ENCODE data around the gene SIPA1L3. TPM values are rescaled to one million over a fixed set of nuclear protein-coding genes. Genes with fewer than 3 reads are reported as not detected.
A peak's percentile ranks its signal among the peaks of the same experiment; 100 is the strongest.
"Not testable (repeated sequence)": the region's sequence is repeated elsewhere in the genome, so short reads cannot be mapped to it uniquely, and the experiment has no call there.

Gene SIPA1L3
- total RNA-seq, 3 donors from 2014 or later: 13.8 to 15.9 (median 15.7) TPM

DNA sequence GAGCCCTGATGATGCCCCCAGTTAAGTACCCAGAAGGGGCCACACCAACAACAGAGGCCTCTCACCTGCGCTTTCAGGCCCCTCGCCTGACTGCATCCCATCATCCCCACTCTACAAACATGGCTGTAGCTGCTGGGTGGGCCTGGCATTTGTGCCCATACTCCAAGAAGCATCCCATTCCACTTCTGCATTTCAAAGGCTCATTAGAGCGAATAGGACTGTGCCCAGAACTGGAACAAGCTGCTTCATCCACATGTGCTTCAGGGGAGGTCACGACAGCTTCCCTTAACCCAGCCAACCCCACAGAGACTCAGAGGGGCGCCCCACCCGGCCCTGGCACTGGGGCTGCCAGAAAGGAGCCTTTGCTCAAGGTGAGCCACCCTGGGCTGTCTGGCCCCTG is 156.9 kb downstream of the SIPA1L3 start:
- DNase-seq (no peak), ATAC-seq (no peak)
- Mint-ChIP-seq H3K4me3 (no peak overlapping the region), H3K36me3 (ENCODE audit: insufficient read depth) (no peaks in the 10 kb centered on the region), H3K4me1 (ENCODE audit: low read depth) (peaks cover 7% of the 10 kb centered on the region), H3K9me3 (no peaks in the 10 kb centered on the region), H3K27me3 (ENCODE audit: low read depth) (no peaks in the 10 kb centered on the region)

DNA sequence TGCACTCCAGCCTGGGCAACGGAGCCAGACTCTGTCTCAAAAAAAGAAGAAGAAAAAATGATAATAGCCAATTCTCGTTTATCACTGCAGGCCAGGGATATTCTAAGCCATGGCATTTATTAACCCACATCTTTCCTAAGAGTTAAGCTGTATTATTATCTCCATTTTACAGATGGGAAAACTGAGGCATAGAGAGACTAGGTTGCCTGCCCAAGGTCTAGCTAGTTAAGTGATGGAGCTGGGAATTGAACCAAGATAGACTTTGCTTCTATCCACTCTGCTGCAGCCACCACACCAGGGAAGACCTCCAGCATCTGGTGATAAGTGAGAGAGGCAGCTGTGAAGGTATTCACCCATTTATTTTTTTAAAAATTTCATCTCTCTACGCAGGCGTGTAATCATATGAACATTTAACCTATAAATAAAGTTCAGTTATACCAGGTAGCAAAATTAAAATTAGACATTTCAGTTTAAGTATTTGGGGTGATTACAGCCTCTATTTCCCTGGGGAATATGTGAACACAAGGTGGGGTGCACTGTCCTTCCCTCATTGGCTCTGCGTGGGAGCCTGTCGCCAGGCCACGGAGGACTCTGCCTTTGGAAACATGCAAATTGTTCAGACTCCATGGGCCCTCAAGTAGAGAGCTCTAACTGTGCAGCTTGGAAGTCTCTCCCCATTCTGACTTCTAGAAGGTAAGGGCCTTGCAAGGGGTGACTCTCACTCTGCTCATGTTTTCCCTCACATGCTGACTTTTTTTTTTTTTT is 157.8 kb downstream of the SIPA1L3 start:
- no peak for DNase-seq
- H3K36me3 Mint-ChIP-seq (ENCODE audit: insufficient read depth): no peaks in the 10 kb centered on the region
- ATAC-seq: no peak

DNA sequence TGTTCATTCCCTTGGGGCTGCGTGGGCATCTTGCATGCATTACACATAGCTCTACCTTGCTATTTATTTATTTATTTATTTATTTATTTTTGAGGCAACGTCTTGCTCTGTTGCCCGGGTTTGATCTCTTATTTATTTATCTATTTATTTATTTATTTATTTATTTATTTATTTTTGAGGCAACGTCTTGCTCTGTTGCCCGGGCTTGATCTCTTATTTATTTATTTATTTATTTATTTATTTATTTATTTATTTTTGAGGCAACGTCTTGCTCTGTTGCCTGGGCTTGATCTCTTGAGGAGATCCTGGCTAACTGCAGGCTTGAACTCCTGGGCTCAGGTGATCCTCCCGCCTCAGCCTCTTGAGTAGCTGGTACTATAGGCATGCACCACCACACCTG is 158.8 kb downstream of the SIPA1L3 start:
- ATAC-seq; H3K27me3 Mint-ChIP-seq (ENCODE audit: low read depth); H3K9me3 Mint-ChIP-seq: not testable (repeated sequence)

More for the DNA sequence above, 157.8 kb downstream of the SIPA1L3 start:
- peaks cover 5% of the 10 kb centered on the region for H3K4me1 Mint-ChIP-seq (ENCODE audit: low read depth)
- no peaks in the 10 kb centered on the region for H3K27me3 Mint-ChIP-seq (ENCODE audit: low read depth)
- H3K9me3 Mint-ChIP-seq: no peaks in the 10 kb centered on the region
- H3K4me3 Mint-ChIP-seq: no peak overlapping the region

DNA sequence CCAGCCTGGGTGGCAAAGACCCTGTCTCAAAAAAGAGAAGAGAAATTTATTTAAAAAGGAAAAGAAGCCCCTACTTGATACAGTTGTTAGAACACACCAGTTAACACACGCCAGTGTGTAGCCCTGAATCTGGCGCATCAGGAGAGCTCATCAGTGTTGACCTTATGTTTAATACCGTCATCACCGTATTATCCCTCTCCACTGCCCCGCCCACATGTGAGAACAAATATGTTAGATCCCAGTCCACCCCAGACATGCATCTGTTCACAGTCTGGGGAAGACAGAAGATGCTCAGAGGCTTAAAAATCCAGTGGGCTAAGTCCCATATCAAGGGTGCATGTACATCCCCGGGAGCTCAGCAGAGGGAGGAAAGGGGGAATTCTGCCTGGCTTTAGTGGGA is 161.8 kb downstream of the SIPA1L3 start:
- Mint-ChIP-seq H3K36me3 (ENCODE audit: insufficient read depth) (peaks cover 5% of the 10 kb centered on the region), H3K4me3 (no peak overlapping the region), H3K9me3 (no peaks in the 10 kb centered on the region), H3K27me3 (ENCODE audit: low read depth) (no peaks in the 10 kb centered on the region), H3K4me1 (ENCODE audit: low read depth) (no peaks in the 10 kb centered on the region)
- ATAC-seq (no peak), DNase-seq (no peak)

More for the DNA sequence above, 158.8 kb downstream of the SIPA1L3 start:
- H3K4me3 Mint-ChIP-seq; H3K4me1 Mint-ChIP-seq (ENCODE audit: low read depth); H3K36me3 Mint-ChIP-seq (ENCODE audit: insufficient read depth); DNase-seq: not testable (repeated sequence)

DNA sequence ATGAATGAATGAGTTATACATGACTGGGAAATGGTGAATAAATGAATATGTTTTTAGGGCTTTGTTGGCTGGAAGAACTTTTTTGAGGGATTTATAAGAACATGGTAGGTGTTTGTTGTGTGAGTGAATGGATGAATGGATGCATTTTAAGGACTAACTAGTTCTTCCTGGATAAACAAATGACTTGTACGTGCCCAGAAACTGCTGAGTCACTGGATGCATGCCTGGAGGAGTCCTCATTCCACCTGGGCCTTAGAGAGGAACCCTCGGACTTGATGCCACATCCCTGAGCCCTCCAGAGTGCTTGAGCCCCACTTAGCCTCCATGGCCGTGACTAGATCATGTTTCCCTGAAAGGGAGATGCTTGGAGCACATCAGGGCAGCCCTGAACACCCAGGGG is 163.6 kb downstream of the SIPA1L3 start:
- no peak overlapping the region for H3K4me3 Mint-ChIP-seq
- ATAC-seq (no peak), DNase-seq (no peak)
- H3K27me3 Mint-ChIP-seq (ENCODE audit: low read depth): no peaks in the 10 kb centered on the region
- no peaks in the 10 kb centered on the region for H3K9me3 Mint-ChIP-seq
- H3K4me1 Mint-ChIP-seq (ENCODE audit: low read depth): no peaks in the 10 kb centered on the region
- peaks cover 5% of the 10 kb centered on the region for H3K36me3 Mint-ChIP-seq (ENCODE audit: insufficient read depth)

DNA sequence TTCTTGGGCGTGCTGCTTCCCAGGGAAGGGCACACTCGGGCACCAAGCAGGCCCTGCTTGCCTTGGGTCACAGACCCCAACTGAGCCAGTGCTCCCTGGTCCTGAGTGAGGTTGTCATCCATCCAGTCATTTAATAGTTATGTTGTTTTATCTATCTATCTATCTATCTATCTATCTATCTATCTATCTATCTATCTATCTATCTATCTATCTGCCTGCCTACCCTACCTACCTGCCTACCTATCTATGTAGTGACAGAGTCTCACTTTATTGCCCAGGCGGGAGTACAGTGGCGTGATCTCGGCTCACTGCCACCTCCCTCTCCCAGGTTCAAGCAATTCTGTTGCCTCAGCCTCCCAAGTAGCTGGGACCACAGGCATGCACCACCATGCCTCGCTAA is 164.0 kb downstream of the SIPA1L3 start:
- H3K4me1 Mint-ChIP-seq (ENCODE audit: low read depth); H3K27me3 Mint-ChIP-seq (ENCODE audit: low read depth); DNase-seq; H3K9me3 Mint-ChIP-seq; ATAC-seq; H3K36me3 Mint-ChIP-seq (ENCODE audit: insufficient read depth); H3K4me3 Mint-ChIP-seq: not testable (repeated sequence)

DNA sequence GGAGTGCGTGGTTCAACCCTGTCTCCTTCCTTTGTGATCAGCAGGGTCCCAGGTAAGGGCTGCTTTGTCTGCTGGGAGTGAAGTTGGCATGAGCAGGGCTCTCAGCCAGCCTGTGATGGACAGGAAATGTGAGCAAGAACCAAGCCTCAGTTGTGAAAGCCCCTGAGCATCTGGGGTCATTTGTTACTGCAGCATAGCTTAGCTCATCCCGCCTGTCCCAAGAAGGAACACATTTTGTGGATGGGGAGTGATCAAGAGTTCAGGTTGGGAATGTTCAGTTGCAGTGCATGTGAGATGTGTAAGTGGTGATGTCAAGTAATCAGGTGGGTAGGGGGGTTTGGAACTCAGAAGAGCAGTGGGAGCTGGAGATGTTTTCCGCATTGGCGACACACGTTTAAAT is 164.6 kb downstream of the SIPA1L3 start:
- peaks cover 5% of the 10 kb centered on the region for H3K36me3 Mint-ChIP-seq (ENCODE audit: insufficient read depth)
- no peaks in the 10 kb centered on the region for H3K27me3 Mint-ChIP-seq (ENCODE audit: low read depth)
- DNase-seq (no peak), ATAC-seq (no peak)
- H3K4me3 Mint-ChIP-seq: no peak overlapping the region
- no peaks in the 10 kb centered on the region for H3K4me1 Mint-ChIP-seq (ENCODE audit: low read depth)
- H3K9me3 Mint-ChIP-seq: peaks cover 3% of the 10 kb centered on the region

DNA sequence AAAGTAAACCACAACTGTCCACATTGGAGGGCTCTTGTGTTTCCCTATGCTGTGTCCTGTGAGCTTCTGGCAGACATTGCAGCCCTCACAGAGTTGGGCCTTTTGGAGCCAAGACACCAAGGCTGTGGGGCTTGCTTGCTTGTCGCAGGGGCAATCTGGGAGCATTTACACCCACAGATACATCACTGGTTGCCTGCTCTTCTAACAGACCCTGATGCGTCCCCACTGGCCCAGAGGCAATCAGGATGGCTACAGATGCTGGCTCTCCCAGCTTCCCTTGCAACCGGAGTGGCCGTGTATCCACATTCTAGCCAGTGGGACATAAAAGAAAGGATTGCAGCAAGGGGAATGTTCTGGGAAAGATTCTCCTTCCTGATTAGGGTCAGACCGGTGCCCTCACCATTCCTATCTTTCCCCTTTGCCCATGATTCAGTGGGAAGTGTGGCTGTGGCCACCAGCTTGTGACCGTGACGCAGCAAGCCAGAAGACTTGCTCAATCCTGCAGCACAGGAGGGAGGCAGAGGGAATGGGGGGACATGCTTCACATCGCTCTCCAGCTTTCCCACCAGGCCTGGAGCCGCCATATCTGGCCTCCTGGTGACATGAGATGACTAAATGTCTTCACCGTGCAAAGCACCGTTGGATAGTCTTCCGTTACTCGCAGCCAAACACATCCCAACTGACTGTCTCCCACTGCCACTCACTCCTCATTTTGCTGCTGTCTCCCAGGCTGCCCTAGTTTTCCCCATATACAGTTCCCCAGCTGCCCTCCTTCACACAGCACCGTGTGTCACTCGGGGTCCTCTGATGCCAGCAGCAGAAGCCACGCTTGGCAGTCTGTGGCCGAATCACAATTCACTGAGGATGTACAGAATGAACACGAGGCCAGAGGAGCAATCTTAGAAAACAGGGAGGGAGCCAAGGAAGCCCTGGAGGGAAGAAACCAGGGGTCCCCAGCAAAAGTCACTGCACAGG is 166.1 kb downstream of the SIPA1L3 start:
- ATAC-seq (no peak), DNase-seq (no peak)
- no peak overlapping the region for H3K4me3 Mint-ChIP-seq
- no peaks in the 10 kb centered on the region for H3K27me3 Mint-ChIP-seq (ENCODE audit: low read depth)
- peaks cover 5% of the 10 kb centered on the region for H3K36me3 Mint-ChIP-seq (ENCODE audit: insufficient read depth)
- H3K4me1 Mint-ChIP-seq (ENCODE audit: low read depth): no peaks in the 10 kb centered on the region
- H3K9me3 Mint-ChIP-seq: peaks cover 3% of the 10 kb centered on the region

DNA sequence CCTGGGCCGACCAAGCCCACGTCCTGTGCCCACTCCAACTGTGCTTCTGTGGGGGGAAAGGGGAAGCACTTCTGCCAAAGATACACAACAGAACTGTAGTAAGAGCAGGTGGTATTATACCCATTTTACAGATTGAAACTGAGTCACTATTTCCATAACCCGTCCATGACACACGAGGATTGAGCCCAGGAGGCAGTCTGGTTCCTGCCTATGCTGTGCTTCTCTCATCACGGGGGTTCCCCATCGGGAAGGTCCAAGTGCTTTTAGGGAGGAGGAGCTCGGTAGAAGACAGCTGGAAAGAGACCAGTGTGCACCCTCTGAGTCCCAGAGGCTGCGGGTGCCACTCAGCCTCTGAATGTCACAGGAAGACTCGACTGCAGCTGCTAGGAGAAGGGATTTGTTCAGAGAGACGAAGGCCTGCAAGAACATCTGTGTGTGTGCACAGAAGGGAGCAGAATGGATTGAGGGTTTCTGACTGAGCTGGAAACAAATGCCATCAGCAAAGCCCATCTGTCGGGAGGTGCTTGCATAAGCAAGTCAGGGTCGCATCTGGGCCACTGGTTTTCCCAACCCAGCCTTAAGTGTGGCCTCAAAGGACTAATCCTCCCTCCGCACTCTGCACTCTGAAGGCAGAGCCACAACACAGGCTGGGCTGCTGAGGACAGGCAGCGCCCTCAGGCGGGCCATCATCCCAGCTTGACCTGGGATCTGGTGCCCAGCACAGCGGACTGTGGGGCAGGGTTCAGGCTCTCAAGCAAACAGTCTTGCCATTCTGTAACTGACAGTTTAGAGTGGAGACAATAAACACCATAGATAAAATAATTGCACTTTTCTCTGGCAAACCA is 167.1 kb downstream of the SIPA1L3 start:
- ATAC-seq (no peak), DNase-seq (no peak)
- Mint-ChIP-seq H3K9me3 (peaks cover 3% of the 10 kb centered on the region), H3K4me1 (ENCODE audit: low read depth) (no peaks in the 10 kb centered on the region), H3K27me3 (ENCODE audit: low read depth) (no peaks in the 10 kb centered on the region), H3K4me3 (no peak overlapping the region), H3K36me3 (ENCODE audit: insufficient read depth) (peaks cover 5% of the 10 kb centered on the region)

DNA sequence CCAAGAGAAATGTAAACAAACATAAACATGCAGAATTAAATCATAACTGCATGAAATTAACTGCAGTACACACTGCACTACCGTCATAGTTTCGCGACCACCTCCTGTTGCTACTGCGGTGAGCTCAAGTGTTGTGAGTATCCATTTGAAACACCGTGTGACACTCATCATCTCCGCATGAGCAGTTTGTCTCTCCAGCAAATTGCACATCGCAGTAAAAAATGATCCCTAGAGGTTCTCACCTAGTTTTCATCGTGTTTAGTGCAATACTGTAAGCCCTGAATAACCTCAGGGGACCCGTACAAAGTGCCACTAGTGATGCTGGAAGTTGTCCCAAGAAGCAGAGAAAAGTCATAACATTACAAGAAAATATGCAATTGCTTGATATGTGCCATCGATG is 169.3 kb downstream of the SIPA1L3 start:
- Mint-ChIP-seq H3K4me1 (ENCODE audit: low read depth) (peaks cover 16% of the 10 kb centered on the region), H3K36me3 (ENCODE audit: insufficient read depth) (peaks cover 3% of the 10 kb centered on the region), H3K9me3 (peaks cover 3% of the 10 kb centered on the region), H3K27me3 (ENCODE audit: low read depth) (no peaks in the 10 kb centered on the region), H3K4me3 (no peak overlapping the region)
- no peak for DNase-seq
- no peak for ATAC-seq

DNA sequence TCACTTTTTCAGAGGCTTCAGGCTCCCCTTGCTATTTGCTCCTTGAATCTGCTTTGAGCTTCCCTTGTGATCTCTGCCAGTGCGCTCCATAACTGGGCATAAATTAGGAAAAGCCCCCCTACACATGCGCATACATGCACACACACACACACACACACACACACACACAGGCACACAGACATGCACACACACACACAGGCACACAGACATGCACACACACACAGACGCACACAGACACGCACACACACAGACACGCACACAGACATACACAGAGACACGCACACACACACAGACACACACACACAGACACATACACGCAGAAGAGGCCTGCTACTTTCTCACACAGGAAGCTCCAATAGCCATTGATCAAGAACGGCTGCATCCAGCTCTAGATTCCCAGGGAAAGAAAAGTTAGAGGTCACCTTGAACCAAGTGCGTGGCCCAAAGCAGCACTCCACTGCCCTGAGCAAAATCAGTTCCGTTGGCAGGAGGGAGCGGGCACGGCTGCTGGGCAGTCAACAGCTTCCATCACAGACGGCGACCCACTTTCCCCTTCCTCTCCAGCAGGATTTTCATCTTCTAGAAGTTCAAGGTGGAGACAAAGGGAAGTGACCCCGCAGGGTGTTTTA is 171.4 kb downstream of the SIPA1L3 start:
- DNase-seq: no peak
- ATAC-seq: no peak
- peaks cover 16% of the 10 kb centered on the region for H3K4me1 Mint-ChIP-seq (ENCODE audit: low read depth)
- no peaks in the 10 kb centered on the region for H3K27me3 Mint-ChIP-seq (ENCODE audit: low read depth)
- peaks cover 3% of the 10 kb centered on the region for H3K9me3 Mint-ChIP-seq
- H3K4me3 Mint-ChIP-seq: no peak overlapping the region
- peaks cover 5% of the 10 kb centered on the region for H3K36me3 Mint-ChIP-seq (ENCODE audit: insufficient read depth)

DNA sequence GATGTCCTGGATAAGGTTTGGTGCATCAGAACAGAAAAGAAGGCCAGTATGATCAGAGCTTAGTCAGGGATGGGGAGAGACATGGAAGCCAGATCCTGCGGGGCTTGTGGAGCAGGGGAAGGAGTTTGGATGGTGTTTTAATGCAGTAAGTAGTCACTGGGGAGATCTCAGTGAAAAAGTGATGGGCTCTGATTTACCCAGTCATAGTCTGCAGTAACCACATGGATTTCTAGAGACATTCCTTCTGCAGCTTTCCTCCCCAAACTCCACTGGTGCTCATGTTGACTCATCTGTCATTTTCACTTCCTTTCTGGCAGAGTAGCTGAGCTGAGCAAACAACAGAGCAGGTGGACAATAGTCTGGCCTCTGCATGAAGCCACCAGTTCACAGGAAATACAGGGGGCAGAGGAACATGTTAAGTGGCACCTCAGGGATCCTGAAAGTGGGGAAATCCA is 172.9 kb downstream of the SIPA1L3 start:
- Mint-ChIP-seq H3K27me3 (ENCODE audit: low read depth) (no peaks in the 10 kb centered on the region), H3K4me1 (ENCODE audit: low read depth) (peaks cover 16% of the 10 kb centered on the region), H3K4me3 (peak overlapping the region; percentile 46), H3K36me3 (ENCODE audit: insufficient read depth) (peaks cover 5% of the 10 kb centered on the region), H3K9me3 (peaks cover 3% of the 10 kb centered on the region)
- DNase-seq (no peak), ATAC-seq (peak in 1 of 2 donors; percentile 38)

DNA sequence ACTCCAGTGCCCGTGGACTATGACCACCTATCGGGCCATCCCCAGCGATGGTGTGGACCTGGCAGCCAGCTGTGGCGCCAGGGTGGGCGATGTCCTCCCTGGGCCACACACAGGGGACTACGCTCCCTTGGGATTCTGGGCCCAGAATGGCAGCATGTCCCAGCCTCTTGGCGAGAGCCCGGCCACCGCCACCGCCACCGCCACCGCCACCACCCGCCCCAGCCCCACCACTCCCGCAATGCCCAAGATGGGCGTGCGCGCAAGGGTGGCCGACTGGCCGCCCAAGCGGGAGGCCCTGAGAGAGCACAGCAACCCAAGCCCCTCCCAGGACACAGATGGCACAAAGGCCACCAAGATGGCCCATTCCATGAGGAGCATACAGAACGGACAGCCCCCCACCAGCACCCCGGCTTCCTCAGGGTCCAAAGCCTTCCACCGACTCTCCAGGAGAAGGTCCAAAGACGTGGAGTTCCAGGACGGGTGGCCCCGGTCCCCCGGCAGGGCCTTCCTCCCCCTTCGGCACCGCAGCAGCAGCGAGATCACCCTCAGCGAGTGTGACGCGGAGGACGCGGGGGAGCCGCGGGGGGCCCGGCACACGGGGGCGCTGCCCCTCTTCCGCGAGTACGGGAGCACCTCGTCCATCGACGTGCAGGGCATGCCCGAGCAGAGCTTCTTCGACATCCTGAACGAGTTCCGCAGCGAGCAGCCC is 174.7 kb downstream of the SIPA1L3 start:
- no peaks in the 10 kb centered on the region for H3K27me3 Mint-ChIP-seq (ENCODE audit: low read depth)
- ATAC-seq (no peak), DNase-seq (no peak)
- H3K4me3 Mint-ChIP-seq: no peak overlapping the region
- H3K9me3 Mint-ChIP-seq: no peaks in the 10 kb centered on the region
- H3K36me3 Mint-ChIP-seq (ENCODE audit: insufficient read depth): peaks cover 8% of the 10 kb centered on the region
- peaks cover 16% of the 10 kb centered on the region for H3K4me1 Mint-ChIP-seq (ENCODE audit: low read depth)
